Neural crest cell (in vitro differentiated cells): ENCODE measurements around the gene RNF25. TPM values are rescaled to one million over a fixed set of nuclear protein-coding genes. Genes with fewer than 3 reads are reported as not detected.

Source experiments
- DNase-seq: peaks from one replicate; pipeline ENCODE4 v3.0.0; 2021; ENCODE audit warnings: low read depth, mixed read lengths, low spot score
- H3K27ac Mint-ChIP-seq: one replicate; pipeline ENCODE4 v1.8.0; 2021; ENCODE audit warnings: mild to moderate bottlenecking, mixed read lengths; ENCODE audit not compliant: unreplicated experiment
- H3K27me3 Mint-ChIP-seq: 2 replicates; pipeline ENCODE4 v1.8.0; 2021; ENCODE audit warnings: low read depth, mild to moderate bottlenecking, mixed read lengths
- H3K36me3 Mint-ChIP-seq: 2 replicates; pipeline ENCODE4 v1.8.0; 2021; ENCODE audit warnings: low read depth, mild to moderate bottlenecking, mixed read lengths
- H3K4me1 Mint-ChIP-seq: 2 replicates; pipeline ENCODE4 v1.8.0; 2021; ENCODE audit warnings: mixed read lengths
- H3K4me3 Mint-ChIP-seq: one replicate; pipeline ENCODE4 v1.8.0; 2021; ENCODE audit warnings: mild to moderate bottlenecking, mixed read lengths
- H3K9me3 Mint-ChIP-seq: 2 replicates; pipeline ENCODE4 v1.8.0; 2021; ENCODE audit warnings: mixed read lengths
- CTCF ChIP-seq: fragments of 200-600 bp; sonication (generic); conservative IDR thresholded peaks from 2 replicates; pipeline ENCODE4 v1.5.0; 2021; ENCODE audit warnings: antibody characterized with exemption, mild to moderate bottlenecking
- total RNA-seq: library from RNA; stranded (reverse); gene quantifications from 2 replicates; pipeline ENCODE4 v1.2.1, GENCODE V29; 2021

Gene RNF25
- total RNA-seq, 1 donor from 2014 or later, result 39.2 TPM

GRCh38 chr2:218718058-218718457, 46.3 kb upstream of the RNF25 start:
- Mint-ChIP-seq H3K9me3 (no peaks in the 10 kb centered on the region), H3K4me3 (no peak overlapping the region), H3K36me3 (peaks cover 20% of the 10 kb centered on the region), H3K27ac (no peak overlapping the region), H3K27me3 (no peaks in the 10 kb centered on the region), H3K4me1 (peaks cover 31% of the 10 kb centered on the region)
- no peak for DNase-seq
- no peak for TF ChIP-seq CTCF

- no peak overlapping the region for H3K4me3 Mint-ChIP-seq
- no peak for DNase-seq
- no peak for TF ChIP-seq CTCF
- no peaks in the 10 kb centered on the region for H3K27me3 Mint-ChIP-seq
- peaks cover 23% of the 10 kb centered on the region for H3K4me1 Mint-ChIP-seq
- no peaks in the 10 kb centered on the region for H3K9me3 Mint-ChIP-seq
- peaks cover 20% of the 10 kb centered on the region for H3K36me3 Mint-ChIP-seq
- no peak overlapping the region for H3K27ac Mint-ChIP-seq
Observed at GRCh38 chr2:218717262-218717661, 45.5 kb upstream of the RNF25 start.

GRCh38 chr2:218716070-218716469, 44.3 kb upstream of the RNF25 start:
- Mint-ChIP-seq H3K4me1 (peaks cover 32% of the 10 kb centered on the region), H3K4me3 (peak overlapping the region; percentile 12), H3K36me3 (peaks cover 20% of the 10 kb centered on the region), H3K27me3 (no peaks in the 10 kb centered on the region), H3K9me3 (no peaks in the 10 kb centered on the region), H3K27ac (no peak overlapping the region)
- no peak for DNase-seq
- no peak for TF ChIP-seq CTCF

- TF ChIP-seq CTCF, result no peak
- H3K36me3 Mint-ChIP-seq, result peaks cover 11% of the 10 kb centered on the region
- no peaks in the 10 kb centered on the region for H3K9me3 Mint-ChIP-seq
- H3K4me3 Mint-ChIP-seq, result peak overlapping the region; percentile 52
- no peak for DNase-seq
- no peak overlapping the region for H3K27ac Mint-ChIP-seq
- peaks cover 21% of the 10 kb centered on the region for H3K4me1 Mint-ChIP-seq
- no peaks in the 10 kb centered on the region for H3K27me3 Mint-ChIP-seq
Observed at GRCh38 chr2:218713922-218714321, 42.1 kb upstream of the RNF25 start.

- Mint-ChIP-seq H3K9me3 (no peaks in the 10 kb centered on the region), H3K4me1 (peaks cover 21% of the 10 kb centered on the region), H3K4me3 (peak overlapping the region; percentile 99), H3K27ac (peak overlapping the region; percentile 98), H3K36me3 (peaks cover 8% of the 10 kb centered on the region), H3K27me3 (no peaks in the 10 kb centered on the region)
- no peak for TF ChIP-seq CTCF
- no peak for DNase-seq
Observed at GRCh38 chr2:218711550-218711929, 39.7 kb upstream of the RNF25 start.
